Uterus (tissue), 4 donors: ENCODE measurements around the gene GPBAR1. TPM values are rescaled to one million over a fixed set of nuclear protein-coding genes. Genes with fewer than 3 reads are reported as not detected.

Source experiments
- DNase-seq, 2 donors: peaks; one replicate each; pipeline ENCODE4 v3.0.0-alpha.2; 2019 to 2020
- H3K27ac ChIP-seq, 2 donors: fragments of 200-600 bp; sonication (generic); 1 replicate in 1 of 2; 2 replicates in 1 of 2; pipeline ENCODE4 v1.5.1; 2016 to 2018
- H3K27me3 ChIP-seq, 2 donors: fragments of 200-600 bp; sonication (generic); one replicate each; pipeline ENCODE4 v1.5.1; 2018 to 2019; ENCODE audit warnings: control low read depth in 1 of 2
- H3K36me3 ChIP-seq, 2 donors: fragments of 200-600 bp; sonication (generic); one replicate each; pipeline ENCODE4 v1.5.1; 2019; ENCODE audit warnings: control low read depth in 1 of 2
- H3K4me1 ChIP-seq, 2 donors: fragments of 200-600 bp; sonication (generic); one replicate each; pipeline ENCODE4 v1.5.1; 2018 to 2019; ENCODE audit warnings: control low read depth in 1 of 2
- H3K4me3 ChIP-seq, 2 donors: fragments of 200-600 bp; sonication (generic); 1 replicate in 1 of 2; 2 replicates in 1 of 2; pipeline ENCODE4 v1.5.1; 2018 to 2019; ENCODE audit warnings: mild to moderate bottlenecking in 1 of 2
- H3K9me3 ChIP-seq, 2 donors: fragments of 200-600 bp; sonication (generic); one replicate each; pipeline ENCODE4 v1.5.1; 2019; ENCODE audit warnings: control low read depth in 1 of 2
- POLR2A ChIP-seq, 2 donors: fragments of 450-650 bp; IDR thresholded peaks; one replicate each; pipeline ENCODE4 v1.6.1; 2016; ENCODE audit warnings: antibody characterized with exemption in 2 of 2, mild to moderate bottlenecking in 1 of 2, moderate library complexity in 1 of 2
- intact Hi-C: fragments of 100-400 bp; cut with DNase I; formaldehyde crosslinking; loops from one replicate; pipeline ENCODE4 v1.15.1; 2023; ENCODE audit warnings: low total_unique reads
- total RNA-seq, 4 donors: library from RNA; depleted of rRNA in 3 of 4; stranded (reverse); fragments of >200 nt in 3 of 4; gene quantifications; one replicate each; pipeline versions ENCODE4 v1.1.0 to v1.2.4, GENCODE V29; 2014 to 2023
- TF ChIP-seq, protein P1 (sequence below), 4 experiments: fragments of 200-600 bp in 2 of 4; fragments of 450-650 bp in 2 of 4; sonication (generic) in 2 of 4; IDR thresholded peaks; one replicate each; pipeline ENCODE4 v1.5.1; 2016 to 2019; ENCODE audit warnings: antibody characterized with exemption in 4 of 4, mild to moderate bottlenecking in 2 of 4, moderate library complexity in 1 of 4
- donor health status: DM: yes; HTN: yes; CAD: no.

GPBAR1 gene
- total RNA-seq, 4 donors from 2014 or later, result 0.29 to 1.0 (median 0.91) TPM; not detected in 1

DNA sequence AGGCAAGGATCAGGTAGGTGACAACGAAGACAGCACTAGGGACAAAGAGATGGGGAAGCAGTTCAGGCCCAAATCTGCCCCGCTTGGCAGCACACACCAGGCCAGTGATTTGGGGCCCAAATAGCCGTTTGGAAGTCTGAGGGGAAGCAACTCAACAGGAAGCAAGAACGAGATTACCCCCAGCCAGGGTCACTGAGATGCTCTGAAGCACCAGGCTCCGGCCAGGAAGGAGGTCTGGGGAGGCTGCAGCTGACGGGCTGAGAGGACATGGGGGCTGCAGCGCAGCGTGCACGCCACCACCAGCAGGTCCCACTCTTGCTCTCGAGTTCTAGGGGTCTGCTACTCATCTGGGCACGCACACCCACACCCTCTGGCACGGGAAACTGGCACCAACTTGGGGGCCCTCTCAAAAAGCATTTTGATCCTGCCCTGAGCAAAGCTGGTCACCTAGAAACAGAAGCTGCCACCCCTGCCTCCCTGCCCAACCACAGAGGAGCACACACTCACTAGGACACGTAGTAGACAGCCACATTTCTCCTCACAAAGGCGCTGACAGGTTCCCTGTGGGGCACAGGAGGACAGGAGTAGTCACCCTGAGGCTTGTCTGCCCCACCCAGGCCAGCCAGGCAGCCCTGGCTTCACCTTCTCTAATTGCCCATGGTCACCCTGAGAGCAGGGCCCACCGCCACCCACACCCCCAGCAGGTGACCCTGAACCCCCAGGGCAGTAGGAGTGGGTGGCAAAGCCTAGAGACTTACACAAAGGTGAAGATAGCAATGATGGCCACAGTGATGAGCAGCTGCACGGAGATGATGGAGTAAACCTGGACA is 17.9 kb downstream of the GPBAR1 start:
- Histone ChIP-seq H3K27me3 (no peaks in the 10 kb centered on the region), H3K36me3 (no peaks in the 10 kb centered on the region), H3K27ac (no peak overlapping the region), H3K4me3 (no peak overlapping the region), H3K9me3 (no peaks in the 10 kb centered on the region), H3K4me1 (peaks cover 0 to 17% of the 10 kb centered on the region in 2 donors)
- intact Hi-C loops, result no loop called here
- DNase-seq, result no peak
- TF ChIP-seq, protein P1, sequence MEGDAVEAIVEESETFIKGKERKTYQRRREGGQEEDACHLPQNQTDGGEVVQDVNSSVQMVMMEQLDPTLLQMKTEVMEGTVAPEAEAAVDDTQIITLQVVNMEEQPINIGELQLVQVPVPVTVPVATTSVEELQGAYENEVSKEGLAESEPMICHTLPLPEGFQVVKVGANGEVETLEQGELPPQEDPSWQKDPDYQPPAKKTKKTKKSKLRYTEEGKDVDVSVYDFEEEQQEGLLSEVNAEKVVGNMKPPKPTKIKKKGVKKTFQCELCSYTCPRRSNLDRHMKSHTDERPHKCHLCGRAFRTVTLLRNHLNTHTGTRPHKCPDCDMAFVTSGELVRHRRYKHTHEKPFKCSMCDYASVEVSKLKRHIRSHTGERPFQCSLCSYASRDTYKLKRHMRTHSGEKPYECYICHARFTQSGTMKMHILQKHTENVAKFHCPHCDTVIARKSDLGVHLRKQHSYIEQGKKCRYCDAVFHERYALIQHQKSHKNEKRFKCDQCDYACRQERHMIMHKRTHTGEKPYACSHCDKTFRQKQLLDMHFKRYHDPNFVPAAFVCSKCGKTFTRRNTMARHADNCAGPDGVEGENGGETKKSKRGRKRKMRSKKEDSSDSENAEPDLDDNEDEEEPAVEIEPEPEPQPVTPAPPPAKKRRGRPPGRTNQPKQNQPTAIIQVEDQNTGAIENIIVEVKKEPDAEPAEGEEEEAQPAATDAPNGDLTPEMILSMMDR (IDR thresholded peaks at IDR 0.05), result no peak
- no peak for TF ChIP-seq POLR2A (IDR thresholded peaks at IDR 0.05)

DNA sequence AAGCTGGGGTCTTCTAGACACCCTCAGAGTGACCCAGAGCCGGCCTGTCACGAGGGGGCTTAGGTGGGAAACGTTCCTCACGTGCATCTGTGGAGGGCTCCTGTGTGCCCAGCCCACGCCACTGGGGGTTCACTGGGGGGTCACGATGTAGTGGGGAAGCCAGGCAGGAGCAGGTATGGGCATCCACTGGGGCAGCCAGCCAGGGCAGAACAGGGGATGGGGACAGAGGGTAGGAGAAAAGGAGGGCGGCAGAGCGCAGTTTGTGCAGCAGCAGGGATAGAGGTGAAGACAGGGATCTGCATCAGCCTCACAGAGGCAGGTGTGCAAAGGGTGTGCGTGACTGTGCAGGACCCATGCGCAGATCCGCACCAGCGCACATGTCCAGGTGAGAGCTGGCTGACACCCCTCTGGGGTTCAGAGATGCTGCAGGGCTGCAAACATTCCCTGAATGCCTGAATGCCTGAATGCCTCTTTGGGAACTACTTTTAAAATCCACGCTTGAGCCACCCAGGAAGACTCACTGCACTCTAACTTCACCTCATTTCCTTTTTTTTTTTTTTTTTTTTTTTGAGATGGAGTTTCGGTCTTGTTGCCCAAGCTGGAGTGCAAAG is 19.6 kb downstream of the GPBAR1 start:
- H3K36me3 ChIP-seq, result no peaks in the 10 kb centered on the region
- no peak overlapping the region for H3K27ac ChIP-seq
- no peak for DNase-seq
- peaks cover 14 to 24% of the 10 kb centered on the region in 2 donors for H3K4me1 ChIP-seq
- TF ChIP-seq POLR2A (IDR thresholded peaks at IDR 0.05), result no peak
- TF ChIP-seq, protein P1 (IDR thresholded peaks at IDR 0.05), result no peak
- H3K27me3 ChIP-seq, result no peaks in the 10 kb centered on the region
- H3K4me3 ChIP-seq, result no peak overlapping the region
- no peaks in the 10 kb centered on the region for H3K9me3 ChIP-seq
- intact Hi-C loops, result no loop called here

DNA sequence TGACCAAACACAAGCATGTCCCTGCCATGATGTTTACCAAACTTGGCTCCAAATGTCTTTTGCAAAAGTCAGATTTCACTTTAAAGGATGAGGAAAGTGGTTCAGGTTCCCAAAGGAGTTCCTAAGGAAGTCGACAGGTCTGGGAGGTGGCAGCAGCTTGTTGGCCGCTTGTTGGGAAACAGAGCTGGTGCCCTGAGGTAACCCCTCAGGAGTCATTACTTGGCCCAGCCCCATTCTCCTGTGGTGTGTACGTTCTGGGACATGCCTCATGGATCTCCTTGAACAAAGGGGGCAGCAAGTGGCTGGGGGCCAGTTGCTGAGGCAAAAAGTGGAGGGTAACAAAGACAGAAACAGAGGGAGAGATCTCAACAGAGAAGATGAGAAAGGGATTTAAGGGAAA is 20.6 kb downstream of the GPBAR1 start:
- intact Hi-C loops, result no loop called here
- H3K4me3 ChIP-seq, result no peak overlapping the region
- peak overlapping the region; percentile 98 to 100 for H3K27ac ChIP-seq
- H3K36me3 ChIP-seq, result no peaks in the 10 kb centered on the region
- peaks cover 20 to 34% of the 10 kb centered on the region in 2 donors for H3K4me1 ChIP-seq
- TF ChIP-seq POLR2A (IDR thresholded peaks at IDR 0.05), result no peak
- TF ChIP-seq, protein P1 (IDR thresholded peaks at IDR 0.05), result no peak
- H3K9me3 ChIP-seq, result no peaks in the 10 kb centered on the region
- DNase-seq, result no peak
- H3K27me3 ChIP-seq, result no peaks in the 10 kb centered on the region

DNA sequence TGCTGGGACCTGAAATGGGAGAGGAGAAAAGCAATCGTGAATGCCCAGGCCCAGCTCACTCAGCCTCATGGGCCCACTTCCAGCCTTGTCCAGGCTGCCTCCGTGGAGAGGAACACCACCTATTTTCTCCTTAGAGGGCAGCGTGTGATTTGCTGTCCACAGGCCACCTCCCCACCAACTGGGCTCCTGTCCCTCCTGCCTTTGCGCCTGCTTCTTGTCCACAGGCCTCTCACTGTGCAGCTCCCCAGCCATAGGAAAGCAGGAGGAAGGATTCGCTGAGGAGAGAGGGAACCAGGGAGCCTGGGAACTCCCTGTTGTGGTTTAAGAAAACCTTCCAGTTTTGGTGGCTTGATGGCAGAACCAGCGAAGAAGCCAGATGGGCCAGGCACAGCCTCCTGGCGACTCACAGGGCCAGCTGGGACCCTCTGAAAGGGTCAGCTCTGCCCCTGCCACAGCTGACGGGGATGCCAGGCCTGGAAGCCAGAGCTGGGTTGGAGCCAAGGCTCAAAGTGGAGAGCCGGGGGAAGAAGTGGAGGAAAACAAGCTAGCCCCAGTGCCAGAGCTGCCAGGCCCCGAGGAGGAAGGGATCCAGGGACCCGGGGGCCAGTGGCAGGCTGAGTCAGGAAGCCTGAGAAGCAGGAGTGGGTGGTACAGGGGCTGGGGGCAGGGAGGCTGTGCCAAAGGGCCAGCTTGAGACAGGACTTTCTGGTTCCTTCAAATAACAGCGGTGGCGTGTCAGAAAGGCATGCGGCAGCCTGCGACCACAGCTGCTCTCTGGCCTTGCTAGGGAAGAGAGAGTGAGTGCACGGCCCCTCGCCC is 21.6 kb downstream of the GPBAR1 start:
- Histone ChIP-seq H3K4me1 (peaks cover 20 to 36% of the 10 kb centered on the region in 2 donors), H3K4me3 (no peak overlapping the region), H3K36me3 (no peaks in the 10 kb centered on the region), H3K27me3 (no peaks in the 10 kb centered on the region), H3K9me3 (no peaks in the 10 kb centered on the region), H3K27ac (peak overlapping the region; percentile 98 to 100)
- intact Hi-C loops, result no loop called here
- no peak for DNase-seq
- TF ChIP-seq, protein P1 (IDR thresholded peaks at IDR 0.05), result no peak
- TF ChIP-seq POLR2A (IDR thresholded peaks at IDR 0.05), result no peak
